ENCODE data around the gene TCN1. TPM values are rescaled to one million over a fixed set of nuclear protein-coding genes. Genes with fewer than 3 reads are reported as not detected.
A peak's percentile ranks its signal among the peaks of the same experiment; 100 is the strongest.

The TCN1 gene
- total RNA-seq, 1 experiment from 2014 or later: not detected

- intact Hi-C loops (cut with micrococcal nuclease; ENCODE audit: unreplicated experiment): no loop called here
- H3K4me3 ChIP-seq (ENCODE audit: low read depth, low read length, poor library complexity, severe bottlenecking): no peak overlapping the region
- no peak overlapping the region for H3K27ac ChIP-seq (ENCODE audit: low read depth, low read length, poor library complexity, severe bottlenecking)
- DNase-seq (ENCODE audit: low spot score): no peak
- H3K4me1 ChIP-seq (ENCODE audit: insufficient read depth, low read length, poor library complexity, severe bottlenecking): no peaks in the 10 kb centered on the region
- no peak for TF ChIP-seq CTCF (conservative IDR thresholded peaks at IDR 0.05; ENCODE audit: low read depth, low read length)
- BruUV-seq (replicated peaks): no TSS peak
- no peaks in the 10 kb centered on the region for H3K36me3 ChIP-seq (ENCODE audit: insufficient read depth, low read length, poor library complexity, severe bottlenecking)
- no peaks in the 10 kb centered on the region for H3K9me3 ChIP-seq (ENCODE audit: low read depth, low read length, poor library complexity, severe bottlenecking)
- ChIA-PET POLR2A (ENCODE audit: low non-redundant PET) (no interaction called here), CTCF (interaction anchor here (0.5 kb wide), 1 partner anchor 1930 kb away, joined by 3 read pairs; no protein-coding TSS in a partner anchor)
- no peaks in the 10 kb centered on the region for H3K27me3 ChIP-seq (replicated peaks; ENCODE audit: insufficient read depth, low read depth, low read length, poor library complexity)
These were observed 17.3 kb upstream of the TCN1 start for GRCh38 chr11:59883597-59883996.

GRCh38 chr11:59879567-59879966 lies 13.3 kb upstream of the TCN1 start:
- Histone ChIP-seq H3K27ac (ENCODE audit: low read depth, low read length, poor library complexity, severe bottlenecking) (no peak overlapping the region), H3K36me3 (ENCODE audit: insufficient read depth, low read length, poor library complexity, severe bottlenecking) (no peaks in the 10 kb centered on the region), H3K27me3 (replicated peaks; ENCODE audit: insufficient read depth, low read depth, low read length, poor library complexity) (no peaks in the 10 kb centered on the region), H3K9me3 (ENCODE audit: low read depth, low read length, poor library complexity, severe bottlenecking) (no peaks in the 10 kb centered on the region), H3K4me3 (ENCODE audit: low read depth, low read length, poor library complexity, severe bottlenecking) (no peak overlapping the region), H3K4me1 (ENCODE audit: insufficient read depth, low read length, poor library complexity, severe bottlenecking) (no peaks in the 10 kb centered on the region)
- intact Hi-C loops (cut with micrococcal nuclease; ENCODE audit: unreplicated experiment): loop anchor here (2.0 kb wide), 1 partner anchor 33 kb away; no protein-coding TSS in a partner anchor
- DNase-seq (ENCODE audit: low spot score): no peak
- ChIA-PET CTCF (no interaction called here), POLR2A (ENCODE audit: low non-redundant PET) (no interaction called here)
- TF ChIP-seq CTCF (conservative IDR thresholded peaks at IDR 0.05; ENCODE audit: low read depth, low read length): no peak
- TF ChIP-seq EZH2 (IDR thresholded peaks at IDR 0.05; ENCODE audit: borderline replicate concordance, low read depth, low read length, poor library complexity, severe bottlenecking): no peak
- BruUV-seq (replicated peaks): no TSS peak

GRCh38 chr11:59878575-59878974 lies 12.3 kb upstream of the TCN1 start, which contains the start of gene OOSP3:
Gene OOSP3 (plus strand): TSS chr11:59878782. CDS start chr11:59878809, 27 bp downstream.
- CTCF ChIA-PET: no interaction called here
- Histone ChIP-seq H3K36me3 (ENCODE audit: insufficient read depth, low read length, poor library complexity, severe bottlenecking) (no peaks in the 10 kb centered on the region), H3K9me3 (ENCODE audit: low read depth, low read length, poor library complexity, severe bottlenecking) (no peaks in the 10 kb centered on the region), H3K27me3 (replicated peaks; ENCODE audit: insufficient read depth, low read depth, low read length, poor library complexity) (no peaks in the 10 kb centered on the region), H3K27ac (ENCODE audit: low read depth, low read length, poor library complexity, severe bottlenecking) (no peak within 1 kb of the TSS), H3K4me1 (ENCODE audit: insufficient read depth, low read length, poor library complexity, severe bottlenecking) (no peaks in the 10 kb centered on the region), H3K4me3 (ENCODE audit: low read depth, low read length, poor library complexity, severe bottlenecking) (no peak within 1 kb of the TSS)
- intact Hi-C loops (cut with micrococcal nuclease; ENCODE audit: unreplicated experiment): loop anchor here (2.0 kb wide), 1 partner anchor 32 kb away; no protein-coding TSS in a partner anchor
- POLR2A ChIA-PET (ENCODE audit: low non-redundant PET): no interaction called here
- DNase-seq (ENCODE audit: low spot score): peak; percentile 27
- no TSS peak for BruUV-seq (replicated peaks)
- TF ChIP-seq EZH2 (IDR thresholded peaks at IDR 0.05; ENCODE audit: borderline replicate concordance, low read depth, low read length, poor library complexity, severe bottlenecking): no peak
- no peak for TF ChIP-seq CTCF (conservative IDR thresholded peaks at IDR 0.05; ENCODE audit: low read depth, low read length)
